Measurements from ENCODE around the gene DNASE2B. TPM values are rescaled to one million over a fixed set of nuclear protein-coding genes. Genes with fewer than 3 reads are reported as not detected.

The DNASE2B gene
- total and polyA plus RNA-seq, 4 experiments from 2014 or later, result not detected

GRCh38 chr1:84356881-84357280 lies 41.4 kb upstream of the DNASE2B start:
- CTCF ChIA-PET (ENCODE audit: partially characterized antibody), result no interaction called here
- Mint-ChIP-seq H3K36me3 (no peaks in the 10 kb centered on the region), H3K4me1 (no peaks in the 10 kb centered on the region), H3K27ac (no peak overlapping the region), H3K4me3 (no peak overlapping the region), H3K27me3 (peaks cover 2% of the 10 kb centered on the region in 2 donors), H3K9me3 (peaks cover 0 to 10% (median 5%) of the 10 kb centered on the region in 8 donors)
- Histone ChIP-seq H3K9me3 (ENCODE audit: control insufficient read depth in 1 of 2, low read length in 2 of 2) (no peaks in the 10 kb centered on the region), H3K4me3 (ENCODE audit: low read length in 2 of 2) (no peak overlapping the region), H3K36me3 (ENCODE audit: insufficient read depth, low read length) (no peaks in the 10 kb centered on the region), H3K27ac (ENCODE audit: low read depth, low read length) (no peak overlapping the region), H3K4me1 (ENCODE audit: insufficient read depth, low read length) (no peaks in the 10 kb centered on the region), H3K27me3 (ENCODE audit: insufficient read depth, low read length) (no peaks in the 10 kb centered on the region)
- DNase-seq, result no peak
- POLR2A ChIA-PET (ENCODE audit: partially characterized antibody), result no interaction called here
- intact Hi-C loops (cut with micrococcal nuclease), result no loop called here

GRCh38 chr1:84358695-84359094 lies 39.6 kb upstream of the DNASE2B start:
- POLR2A ChIA-PET (ENCODE audit: partially characterized antibody), result no interaction called here
- H3K9me3 Mint-ChIP-seq, result peaks cover 0 to 10% (median 5%) of the 10 kb centered on the region in 8 donors
- H3K4me1 ChIP-seq (ENCODE audit: insufficient read depth, low read length), result no peaks in the 10 kb centered on the region
- no peaks in the 10 kb centered on the region for H3K9me3 ChIP-seq (ENCODE audit: control insufficient read depth in 1 of 2, low read length in 2 of 2)
- H3K27me3 Mint-ChIP-seq, result peaks cover 2% of the 10 kb centered on the region in 2 donors
- peaks cover 0 to 6% (median 2%) of the 10 kb centered on the region in 4 donors for H3K4me1 Mint-ChIP-seq
- H3K36me3 ChIP-seq (ENCODE audit: insufficient read depth, low read length), result no peaks in the 10 kb centered on the region
- intact Hi-C loops (cut with micrococcal nuclease), result no loop called here
- H3K27ac ChIP-seq (ENCODE audit: low read depth, low read length), result no peak overlapping the region
- no peak for DNase-seq
- CTCF ChIA-PET (ENCODE audit: partially characterized antibody), result interaction anchor here (0.9 kb wide), 1 partner anchor 19 kb away, joined by 3 read pairs; no protein-coding TSS in a partner anchor
- no peak overlapping the region for H3K4me3 ChIP-seq (ENCODE audit: low read length in 2 of 2)
- no peak overlapping the region for H3K4me3 Mint-ChIP-seq
- no peak overlapping the region for H3K27ac Mint-ChIP-seq
- H3K36me3 Mint-ChIP-seq, result no peaks in the 10 kb centered on the region
- no peaks in the 10 kb centered on the region for H3K27me3 ChIP-seq (ENCODE audit: insufficient read depth, low read length)

GRCh38 chr1:84360316-84360715 lies 38.0 kb upstream of the DNASE2B start:
- Mint-ChIP-seq H3K9me3 (peaks cover 0 to 10% (median 5%) of the 10 kb centered on the region in 8 donors), H3K4me1 (peaks cover 0 to 6% (median 2%) of the 10 kb centered on the region in 4 donors), H3K4me3 (no peak overlapping the region), H3K27me3 (peaks cover 2% of the 10 kb centered on the region in 2 donors), H3K27ac (no peak overlapping the region), H3K36me3 (no peaks in the 10 kb centered on the region)
- Histone ChIP-seq H3K9me3 (ENCODE audit: control insufficient read depth in 1 of 2, low read length in 2 of 2) (no peaks in the 10 kb centered on the region), H3K4me1 (ENCODE audit: insufficient read depth, low read length) (no peaks in the 10 kb centered on the region), H3K36me3 (ENCODE audit: insufficient read depth, low read length) (no peaks in the 10 kb centered on the region), H3K4me3 (ENCODE audit: low read length in 2 of 2) (no peak overlapping the region), H3K27me3 (ENCODE audit: insufficient read depth, low read length) (no peaks in the 10 kb centered on the region), H3K27ac (ENCODE audit: low read depth, low read length) (no peak overlapping the region)
- intact Hi-C loops (cut with micrococcal nuclease), result no loop called here
- no peak for DNase-seq
- ChIA-PET CTCF (ENCODE audit: partially characterized antibody) (no interaction called here), POLR2A (ENCODE audit: partially characterized antibody) (no interaction called here)

- peaks cover 0 to 6% (median 2%) of the 10 kb centered on the region in 4 donors for H3K4me1 Mint-ChIP-seq
- intact Hi-C loops (cut with micrococcal nuclease), result no loop called here
- no peaks in the 10 kb centered on the region for H3K36me3 ChIP-seq (ENCODE audit: insufficient read depth, low read length)
- H3K27ac ChIP-seq (ENCODE audit: low read depth, low read length), result no peak overlapping the region
- no peaks in the 10 kb centered on the region for H3K4me1 ChIP-seq (ENCODE audit: insufficient read depth, low read length)
- ChIA-PET CTCF (ENCODE audit: partially characterized antibody) (no interaction called here), POLR2A (ENCODE audit: partially characterized antibody) (no interaction called here)
- H3K4me3 ChIP-seq (ENCODE audit: low read length in 2 of 2), result no peak overlapping the region
- no peaks in the 10 kb centered on the region for H3K27me3 ChIP-seq (ENCODE audit: insufficient read depth, low read length)
- no peak for DNase-seq
- no peaks in the 10 kb centered on the region for H3K9me3 ChIP-seq (ENCODE audit: control insufficient read depth in 1 of 2, low read length in 2 of 2)
- H3K27me3 Mint-ChIP-seq, result no peaks in the 10 kb centered on the region
- H3K27ac Mint-ChIP-seq, result no peak overlapping the region
- peaks cover 0 to 7% (median 3%) of the 10 kb centered on the region in 8 donors for H3K9me3 Mint-ChIP-seq
- H3K4me3 Mint-ChIP-seq, result no peak overlapping the region
- no peaks in the 10 kb centered on the region for H3K36me3 Mint-ChIP-seq
These were observed 36.5 kb upstream of the DNASE2B start for GRCh38 chr1:84361796-84362195.

- H3K36me3 ChIP-seq (ENCODE audit: insufficient read depth, low read length), result no peaks in the 10 kb centered on the region
- peaks cover 0 to under 1% (median 0%) of the 10 kb centered on the region in 8 donors for H3K9me3 Mint-ChIP-seq
- H3K27ac Mint-ChIP-seq, result no peak overlapping the region
- H3K4me3 ChIP-seq (ENCODE audit: low read length in 2 of 2), result no peak overlapping the region
- CTCF ChIA-PET (ENCODE audit: partially characterized antibody), result no interaction called here
- H3K27me3 ChIP-seq (ENCODE audit: insufficient read depth, low read length), result no peaks in the 10 kb centered on the region
- peaks cover 0 to 6% (median 2%) of the 10 kb centered on the region in 4 donors for H3K4me1 Mint-ChIP-seq
- no peaks in the 10 kb centered on the region for H3K36me3 Mint-ChIP-seq
- no peak for DNase-seq
- intact Hi-C loops (cut with micrococcal nuclease), result no loop called here
- no peaks in the 10 kb centered on the region for H3K4me1 ChIP-seq (ENCODE audit: insufficient read depth, low read length)
- no peak overlapping the region for H3K27ac ChIP-seq (ENCODE audit: low read depth, low read length)
- H3K27me3 Mint-ChIP-seq, result no peaks in the 10 kb centered on the region
- POLR2A ChIA-PET (ENCODE audit: partially characterized antibody), result no interaction called here
- H3K9me3 ChIP-seq (ENCODE audit: control insufficient read depth in 1 of 2, low read length in 2 of 2), result no peaks in the 10 kb centered on the region
- no peak overlapping the region for H3K4me3 Mint-ChIP-seq
These were observed 35.3 kb upstream of the DNASE2B start for GRCh38 chr1:84363019-84363418.

DNA sequence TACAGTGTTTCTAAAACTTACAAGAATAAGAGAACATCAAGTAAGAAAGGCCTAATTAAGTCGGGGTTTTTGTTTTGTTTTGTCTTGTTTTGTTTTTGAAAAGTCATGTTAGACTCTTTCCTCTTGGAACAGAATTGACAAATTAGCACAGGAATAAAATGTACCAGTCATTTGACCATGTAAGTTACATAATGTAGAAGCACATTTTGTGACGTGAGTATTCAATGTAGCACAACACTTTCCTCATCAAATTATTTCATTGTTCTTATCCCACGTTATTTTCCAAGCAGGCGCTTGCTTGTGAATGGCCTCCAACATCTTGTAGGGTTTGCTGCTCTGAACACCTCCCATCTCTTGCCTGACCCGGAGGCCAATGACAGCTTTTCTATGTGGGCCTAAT lies 34.7 kb upstream of the DNASE2B start:
- Histone ChIP-seq H3K36me3 (ENCODE audit: insufficient read depth, low read length) (no peaks in the 10 kb centered on the region), H3K9me3 (ENCODE audit: control insufficient read depth in 1 of 2, low read length in 2 of 2) (no peaks in the 10 kb centered on the region), H3K4me3 (ENCODE audit: low read length in 2 of 2) (no peak overlapping the region), H3K27ac (ENCODE audit: low read depth, low read length) (no peak overlapping the region), H3K4me1 (ENCODE audit: insufficient read depth, low read length) (no peaks in the 10 kb centered on the region), H3K27me3 (ENCODE audit: insufficient read depth, low read length) (no peaks in the 10 kb centered on the region)
- Mint-ChIP-seq H3K36me3 (no peaks in the 10 kb centered on the region), H3K9me3 (no peaks in the 10 kb centered on the region), H3K4me1 (peaks cover 0 to 6% (median 2%) of the 10 kb centered on the region in 4 donors), H3K4me3 (no peak overlapping the region), H3K27me3 (no peaks in the 10 kb centered on the region), H3K27ac (no peak overlapping the region)
- CTCF ChIA-PET (ENCODE audit: partially characterized antibody), result no interaction called here
- POLR2A ChIA-PET (ENCODE audit: partially characterized antibody), result no interaction called here
- no peak for DNase-seq
- intact Hi-C loops (cut with micrococcal nuclease), result no loop called here

GRCh38 chr1:84365225-84366221 lies 32.8 kb upstream of the DNASE2B start:
- no peak overlapping the region for H3K27ac Mint-ChIP-seq
- Histone ChIP-seq H3K4me1 (ENCODE audit: insufficient read depth, low read length) (no peaks in the 10 kb centered on the region), H3K9me3 (ENCODE audit: control insufficient read depth in 1 of 2, low read length in 2 of 2) (no peaks in the 10 kb centered on the region), H3K36me3 (ENCODE audit: insufficient read depth, low read length) (no peaks in the 10 kb centered on the region), H3K4me3 (ENCODE audit: low read length in 2 of 2) (no peak overlapping the region), H3K27ac (ENCODE audit: low read depth, low read length) (no peak overlapping the region), H3K27me3 (ENCODE audit: insufficient read depth, low read length) (no peaks in the 10 kb centered on the region)
- intact Hi-C loops (cut with micrococcal nuclease), result no loop called here
- peaks cover 0 to 6% (median 2%) of the 10 kb centered on the region in 4 donors for H3K4me1 Mint-ChIP-seq
- DNase-seq, result no peak
- POLR2A ChIA-PET (ENCODE audit: partially characterized antibody), result no interaction called here
- H3K27me3 Mint-ChIP-seq, result no peaks in the 10 kb centered on the region
- CTCF ChIA-PET (ENCODE audit: partially characterized antibody), result no interaction called here
- peaks cover 0 to 3% (median 0%) of the 10 kb centered on the region in 8 donors for H3K9me3 Mint-ChIP-seq
- H3K4me3 Mint-ChIP-seq, result no peak overlapping the region
- no peaks in the 10 kb centered on the region for H3K36me3 Mint-ChIP-seq

Measured in CD4-positive, alpha-beta memory T cell (primary cell).